NCI-H2107 treated with DMSO at 0.1 percent for 48 hours (cell line): ENCODE data around the gene SNAPC2.
A peak's percentile ranks its signal among the peaks of the same experiment; 100 is the strongest.
"Not testable (repeated sequence)": the region's sequence is repeated elsewhere in the genome, so short reads cannot be mapped to it uniquely, and the experiment has no call there.

Experiments
- DNase-seq: peaks from one replicate; lab custom pipeline; 2025; ENCODE audit not compliant: unreplicated experiment; lab: John Stamatoyannopoulos, UW

SNAPC2 gene

DNA sequence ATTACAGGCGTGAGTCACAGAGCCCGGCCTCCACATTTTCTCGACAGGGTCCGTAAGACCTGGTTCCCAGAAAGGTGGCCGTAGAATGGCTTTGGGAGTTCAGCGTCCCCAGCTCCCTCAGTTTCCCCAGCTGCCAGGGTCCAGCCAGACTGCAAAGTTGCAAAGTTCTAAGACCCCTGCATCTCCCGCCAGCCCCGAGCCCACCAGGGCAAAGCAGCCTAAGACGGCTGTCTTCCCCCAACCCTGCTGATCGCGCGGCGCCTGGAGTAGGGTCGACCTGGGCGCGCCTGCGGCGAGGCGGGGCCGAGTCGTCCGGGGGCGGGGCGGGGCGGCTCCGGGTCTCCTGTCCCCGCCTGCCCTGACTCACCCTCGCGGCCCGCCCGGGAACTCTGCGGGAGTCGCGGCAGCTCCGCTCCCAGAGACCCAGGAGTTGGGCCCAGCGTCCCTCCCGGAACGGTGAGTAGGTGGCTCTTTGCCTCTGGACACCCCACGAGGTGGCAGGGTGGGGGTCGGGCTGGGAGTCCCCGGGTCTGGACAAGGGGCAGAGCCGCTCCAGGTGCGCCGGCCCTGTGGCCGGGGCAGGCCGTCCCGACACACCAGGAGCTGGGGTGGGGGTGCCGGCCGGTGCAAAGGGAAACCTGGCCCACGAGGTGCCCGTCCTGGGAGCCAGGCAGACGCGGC, 31.9 kb upstream of the SNAPC2 start, which contains the start of gene LRRC8E:
Gene LRRC8E (plus strand): TSS at position 366 of the 681 bp plus-strand sequence. CDS start 7,094 bp downstream, outside the sequence.
- no peak for DNase-seq

DNA sequence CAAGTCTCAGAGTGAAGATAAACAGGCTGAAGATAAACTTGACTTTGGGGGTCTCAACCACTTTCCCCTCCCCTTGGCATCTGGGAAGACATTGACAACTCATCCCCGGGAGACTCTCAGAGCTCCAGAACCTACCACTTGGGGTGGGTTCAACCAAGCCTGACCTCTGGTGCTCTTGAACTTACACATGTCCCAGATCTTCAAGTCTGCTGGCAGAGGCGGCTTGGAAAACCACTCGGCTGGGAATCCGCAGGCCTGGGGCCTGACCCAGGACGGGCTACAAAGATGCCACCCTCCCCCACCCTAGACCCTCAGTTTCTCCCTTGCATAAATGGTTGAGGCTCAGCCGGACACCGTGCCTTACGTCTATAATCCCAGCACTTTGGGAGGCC, 31.3 kb upstream of the SNAPC2 start:
- no peak for DNase-seq

DNA sequence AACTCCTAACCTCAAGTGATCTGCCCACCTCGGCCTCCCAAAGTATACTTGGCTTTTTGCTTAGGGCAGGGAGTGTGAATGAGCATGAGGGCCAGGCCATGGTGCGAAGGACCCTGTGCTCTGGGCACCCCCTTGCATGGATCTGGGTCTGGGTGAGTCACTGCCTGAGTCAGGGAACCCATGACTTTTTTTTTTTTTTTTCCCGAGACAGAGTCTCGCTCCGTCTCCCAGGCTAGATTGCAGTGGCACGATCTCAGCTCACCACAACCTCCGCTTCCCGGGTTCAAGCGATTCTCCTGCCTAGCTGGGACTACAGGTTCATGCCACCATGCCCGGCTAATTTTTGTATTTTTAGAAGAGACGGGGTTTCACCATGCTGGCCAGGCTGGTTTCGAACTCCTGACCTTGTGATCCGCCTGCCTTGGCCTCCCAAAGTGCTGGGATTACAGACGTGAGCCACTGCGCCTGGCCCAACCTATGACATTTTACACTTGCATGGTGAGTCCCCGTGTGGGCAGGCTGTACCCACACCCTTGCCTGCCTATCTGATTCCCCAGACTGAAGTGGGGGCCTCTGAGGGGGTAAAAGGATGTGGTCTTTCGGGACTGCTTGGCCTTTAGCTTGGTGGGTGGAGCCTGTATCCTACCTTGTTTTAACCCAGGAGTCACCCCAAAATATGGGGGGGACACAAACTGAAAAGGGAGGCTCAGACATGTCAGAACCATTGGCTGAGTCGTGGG, 26.6 kb upstream of the SNAPC2 start:
- not testable (repeated sequence) for DNase-seq

DNA sequence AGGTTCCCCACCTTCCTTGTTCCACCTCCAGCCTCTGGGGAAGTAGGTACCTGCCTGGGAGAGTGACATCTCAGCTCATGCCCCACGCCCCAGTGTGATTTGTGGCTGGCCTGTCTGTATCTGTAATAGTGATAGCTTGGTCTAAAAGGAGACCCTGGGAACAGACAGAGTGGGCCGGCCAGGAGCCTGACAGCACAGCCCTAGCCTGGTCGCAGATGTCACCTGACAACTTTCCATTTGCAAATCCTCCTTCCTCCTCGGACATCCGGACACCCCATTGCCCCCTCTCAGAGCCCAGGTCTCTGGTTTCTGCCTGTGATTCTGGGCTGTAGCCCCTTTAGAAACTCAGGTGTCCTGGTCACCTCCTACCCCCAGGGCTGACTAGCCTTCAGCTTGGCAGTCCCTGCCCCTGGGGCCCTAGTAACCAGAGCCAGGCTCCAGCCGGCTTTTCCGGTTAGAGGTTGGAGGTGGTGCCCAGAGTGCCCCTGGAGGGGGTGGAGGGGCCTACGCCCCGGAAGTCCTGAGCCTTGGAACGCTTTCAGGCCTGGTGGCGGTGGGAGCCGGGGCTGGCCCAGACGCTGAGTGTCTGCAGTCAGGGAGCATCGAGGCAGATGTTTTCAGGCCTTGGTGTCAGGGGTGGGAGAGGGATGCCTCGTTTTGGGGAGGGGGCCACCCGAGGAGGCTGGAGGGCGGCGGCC, 25.4 kb upstream of the SNAPC2 start:
- DNase-seq = no peak

DNA sequence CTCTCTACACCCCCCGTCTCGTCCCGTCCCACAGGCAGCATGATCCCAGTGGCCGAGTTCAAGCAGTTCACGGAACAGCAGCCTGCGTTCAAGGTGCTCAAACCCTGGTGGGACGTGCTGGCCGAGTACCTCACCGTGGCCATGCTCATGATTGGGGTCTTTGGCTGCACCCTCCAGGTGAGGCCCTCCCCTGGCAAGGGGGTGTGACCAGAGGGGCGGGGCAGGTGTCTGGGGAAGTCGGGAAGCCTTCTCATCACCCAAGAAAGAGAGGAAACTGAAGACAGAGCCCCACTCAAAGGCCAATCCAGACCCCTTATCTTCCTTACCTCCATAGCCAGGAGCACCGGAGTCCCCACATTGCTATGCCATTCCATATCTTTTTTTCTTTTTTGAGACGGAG, 24.6 kb upstream of the SNAPC2 start:
- DNase-seq = no peak

DNA sequence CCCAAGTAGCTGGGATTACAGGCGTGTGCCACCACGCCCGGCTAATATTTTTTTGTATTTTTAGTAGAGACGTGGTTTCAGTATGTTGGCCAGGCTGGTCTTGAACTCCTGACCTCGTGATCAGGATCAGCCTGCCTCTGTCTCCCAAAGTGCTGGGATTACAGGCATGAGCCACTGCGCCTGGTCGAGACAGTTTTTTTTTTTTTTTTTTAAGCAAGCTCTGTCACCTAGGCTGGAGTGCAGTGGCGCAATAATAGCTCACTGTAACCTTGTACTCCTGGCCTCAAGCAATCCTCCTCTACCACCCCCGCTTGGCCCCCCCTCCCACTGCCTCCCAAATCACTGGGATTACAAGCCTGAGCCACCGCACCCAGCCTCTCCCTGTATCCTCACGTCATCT, 22.8 kb upstream of the SNAPC2 start:
- DNase-seq = no peak

DNA sequence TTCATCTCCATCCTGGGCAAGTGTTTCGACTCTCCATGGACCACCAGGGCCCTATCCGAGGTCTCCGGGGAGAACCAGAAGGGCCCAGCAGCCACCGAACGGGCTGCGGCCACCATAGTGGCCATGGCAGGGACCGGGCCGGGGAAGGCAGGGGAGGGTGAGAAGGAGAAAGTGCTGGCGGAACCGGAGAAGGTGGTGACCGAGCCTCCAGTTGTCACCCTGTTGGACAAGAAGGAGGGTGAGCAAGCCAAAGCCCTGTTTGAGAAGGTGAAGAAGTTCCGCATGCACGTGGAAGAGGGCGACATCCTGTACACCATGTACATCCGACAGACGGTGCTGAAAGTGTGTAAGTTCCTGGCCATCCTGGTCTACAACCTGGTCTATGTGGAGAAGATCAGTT, 21.2 kb upstream of the SNAPC2 start:
- no peak for DNase-seq

DNA sequence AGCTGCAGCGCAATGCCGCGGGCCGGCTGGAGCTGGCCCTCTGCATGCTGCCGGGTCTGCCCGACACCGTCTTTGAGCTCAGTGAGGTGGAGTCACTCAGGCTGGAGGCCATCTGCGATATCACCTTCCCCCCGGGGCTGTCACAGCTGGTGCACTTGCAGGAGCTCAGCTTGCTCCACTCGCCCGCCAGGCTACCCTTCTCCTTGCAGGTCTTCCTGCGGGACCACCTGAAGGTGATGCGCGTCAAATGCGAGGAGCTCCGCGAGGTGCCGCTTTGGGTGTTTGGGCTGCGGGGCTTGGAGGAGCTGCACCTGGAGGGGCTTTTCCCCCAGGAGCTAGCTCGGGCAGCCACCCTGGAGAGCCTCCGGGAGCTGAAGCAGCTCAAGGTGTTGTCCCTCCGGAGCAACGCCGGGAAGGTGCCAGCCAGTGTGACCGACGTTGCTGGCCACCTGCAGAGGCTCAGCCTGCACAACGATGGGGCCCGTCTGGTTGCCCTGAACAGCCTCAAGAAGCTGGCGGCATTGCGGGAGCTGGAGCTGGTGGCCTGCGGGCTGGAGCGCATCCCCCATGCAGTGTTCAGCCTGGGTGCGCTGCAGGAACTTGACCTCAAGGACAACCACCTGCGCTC, 20.3 kb upstream of the SNAPC2 start:
- DNase-seq = no peak

DNA sequence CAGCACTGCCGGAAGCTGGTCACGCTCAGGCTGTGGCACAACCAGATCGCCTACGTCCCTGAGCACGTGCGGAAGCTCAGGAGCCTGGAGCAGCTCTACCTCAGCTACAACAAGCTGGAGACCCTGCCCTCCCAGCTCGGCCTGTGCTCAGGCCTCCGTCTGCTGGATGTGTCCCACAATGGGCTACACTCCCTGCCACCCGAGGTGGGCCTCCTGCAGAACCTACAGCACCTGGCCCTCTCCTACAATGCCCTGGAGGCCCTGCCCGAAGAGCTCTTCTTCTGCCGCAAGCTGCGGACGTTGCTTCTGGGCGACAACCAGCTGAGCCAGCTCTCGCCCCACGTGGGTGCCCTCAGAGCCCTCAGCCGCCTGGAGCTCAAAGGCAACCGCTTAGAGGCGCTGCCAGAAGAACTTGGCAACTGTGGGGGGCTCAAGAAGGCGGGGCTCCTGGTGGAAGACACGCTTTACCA, 19.7 kb upstream of the SNAPC2 start:
- DNase-seq = no peak

DNA sequence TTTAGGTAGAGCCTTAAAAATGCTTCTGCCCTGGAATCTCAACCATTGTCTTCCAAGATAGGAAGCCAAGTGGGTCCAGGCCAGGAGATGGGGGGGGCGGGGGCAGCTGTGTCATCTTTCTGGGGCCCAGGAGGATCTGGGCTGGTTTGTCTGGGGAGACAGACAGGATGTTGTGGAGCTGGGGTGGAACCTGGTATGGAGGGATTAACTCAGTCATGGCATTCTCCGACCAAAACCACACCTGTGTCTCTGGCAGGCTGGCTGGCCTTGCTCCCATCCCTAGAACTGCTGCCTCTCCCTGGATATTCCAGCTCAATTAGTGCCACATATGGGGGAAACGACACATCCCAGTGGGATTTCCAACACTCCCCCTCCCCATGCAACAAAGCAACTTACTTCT, 19.2 kb upstream of the SNAPC2 start:
- no peak for DNase-seq

DNA sequence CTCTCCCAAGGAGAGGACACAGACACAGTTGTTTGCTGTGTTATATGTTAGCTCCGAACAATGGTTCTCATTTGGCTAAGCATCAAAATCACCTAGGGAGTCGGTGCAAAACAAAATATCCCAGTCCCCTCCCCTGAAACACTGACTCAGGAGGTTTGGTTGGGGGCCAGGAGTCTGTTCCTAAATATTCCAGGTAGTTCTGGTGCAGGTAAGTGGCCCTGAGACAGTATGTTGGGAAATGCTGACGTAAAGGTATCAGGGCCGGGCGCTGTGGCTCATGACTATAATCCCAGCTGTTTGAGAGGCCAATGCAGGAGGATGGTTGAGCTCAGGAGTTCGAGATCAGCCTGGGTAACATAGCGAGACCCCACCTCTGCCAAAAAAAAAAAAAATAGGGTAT, 18.8 kb upstream of the SNAPC2 start:
- DNase-seq = no peak

DNA sequence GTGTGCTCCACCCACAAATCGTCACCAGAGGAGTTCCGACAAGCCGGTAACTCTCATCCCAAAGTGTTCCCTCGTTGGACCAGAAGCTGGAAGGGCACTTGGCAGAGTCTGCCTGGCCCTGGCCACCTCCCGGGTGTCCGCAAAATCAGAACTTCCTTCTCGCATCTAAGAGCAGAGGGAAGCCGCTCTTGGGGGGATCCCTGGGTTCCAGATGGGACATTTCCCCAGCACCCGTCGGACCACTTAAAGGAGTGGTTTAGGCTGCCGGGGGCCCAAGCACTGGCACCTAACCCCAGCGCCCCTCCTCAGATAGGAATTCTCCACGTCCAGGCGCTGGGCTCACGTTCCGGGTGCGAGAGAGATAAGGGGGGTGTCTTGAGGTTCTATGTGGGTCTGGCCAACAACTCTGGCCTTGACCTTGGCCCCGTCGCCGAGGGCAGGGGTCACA, 17.3 kb upstream of the SNAPC2 start:
- no peak for DNase-seq

DNA sequence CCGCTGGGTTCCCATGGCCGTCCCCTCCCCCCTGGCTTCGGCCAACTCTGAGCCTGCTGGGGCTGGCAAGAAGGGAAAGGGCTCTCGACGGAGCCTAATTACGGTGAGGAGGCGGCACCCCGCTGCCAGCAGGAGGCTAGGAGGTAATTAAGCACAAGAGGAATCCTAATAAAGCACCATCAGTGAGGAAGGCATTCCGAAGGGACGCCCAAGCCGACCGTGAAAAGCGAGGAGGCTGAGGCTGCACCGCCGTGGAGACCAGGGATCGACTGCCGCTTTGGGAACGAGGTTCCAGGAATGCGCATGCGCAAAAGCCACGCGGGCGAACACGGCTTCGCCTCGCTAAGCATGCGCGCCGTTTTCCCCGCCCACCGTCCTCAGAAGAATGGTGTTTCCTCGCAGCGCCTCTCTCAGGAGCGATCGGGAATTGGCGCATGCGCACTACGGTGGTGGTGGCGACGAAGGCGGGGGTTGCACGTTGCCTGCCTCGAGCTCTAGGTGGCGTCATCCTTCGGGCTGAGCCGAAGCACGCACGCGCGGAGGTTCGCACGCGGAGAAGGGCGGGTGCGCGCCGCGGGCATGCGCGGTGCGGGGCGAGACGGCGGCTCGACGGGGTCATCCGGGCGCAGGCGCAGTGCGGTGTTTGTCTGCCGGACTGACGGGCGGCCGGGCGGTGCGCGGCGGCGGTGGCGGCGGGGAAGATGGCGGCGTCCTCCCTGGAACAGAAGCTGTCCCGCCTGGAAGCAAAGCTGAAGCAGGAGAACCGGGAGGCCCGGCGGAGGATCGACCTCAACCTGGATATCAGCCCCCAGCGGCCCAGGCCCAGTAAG, 16.7 kb upstream of the SNAPC2 start, which contains the start of gene MAP2K7:
Gene MAP2K7 (plus strand): TSS at position 634 of the 830 bp plus-strand sequence. CDS start 68 bp downstream, at position 702.
- DNase-seq = peak; percentile 98

DNA sequence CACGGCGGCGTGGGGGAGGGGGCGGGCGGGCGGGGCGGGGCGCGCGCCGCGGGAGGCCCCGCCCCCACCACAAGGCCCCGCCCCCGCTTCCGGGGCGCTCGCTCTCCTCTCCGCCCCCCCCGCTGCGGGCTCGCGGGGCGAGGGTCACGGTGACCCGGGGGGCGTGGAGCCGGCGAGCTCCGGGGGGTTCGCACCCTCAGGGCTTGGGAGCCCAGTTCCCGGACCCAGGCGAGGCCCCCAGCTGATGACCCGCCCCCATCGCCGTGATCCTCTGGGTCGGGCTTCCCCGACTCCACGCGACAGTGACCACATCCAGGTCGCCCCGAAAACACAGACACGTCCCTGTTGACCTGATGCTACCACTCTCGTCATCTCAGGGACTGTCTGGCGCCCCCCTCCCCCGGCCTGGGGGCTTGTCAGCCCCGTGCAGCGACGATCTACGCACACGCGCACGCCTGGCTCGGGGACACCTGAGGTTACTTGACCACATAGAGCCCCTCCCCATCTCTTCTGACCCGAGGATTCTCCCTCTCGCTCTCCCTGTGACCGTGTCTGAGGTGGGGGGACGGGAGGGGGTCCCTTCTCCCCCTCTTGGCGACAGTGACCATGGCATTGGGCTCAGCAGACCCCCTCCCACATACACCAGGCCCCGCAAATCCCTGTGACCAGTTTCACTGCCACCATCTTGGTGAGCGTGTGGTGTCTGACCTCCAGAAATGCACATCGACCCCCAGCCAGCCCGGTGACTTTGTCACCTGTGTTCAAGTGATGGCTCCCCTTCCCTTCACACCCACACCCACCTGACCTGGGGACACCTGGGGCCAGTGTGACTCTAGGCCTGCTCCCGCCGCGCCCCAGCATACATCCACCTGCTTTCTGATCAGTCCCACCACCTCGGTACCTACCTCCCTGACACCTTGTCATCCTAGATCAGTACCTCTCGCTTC, 15.8 kb upstream of the SNAPC2 start:
- DNase-seq = no peak

DNA sequence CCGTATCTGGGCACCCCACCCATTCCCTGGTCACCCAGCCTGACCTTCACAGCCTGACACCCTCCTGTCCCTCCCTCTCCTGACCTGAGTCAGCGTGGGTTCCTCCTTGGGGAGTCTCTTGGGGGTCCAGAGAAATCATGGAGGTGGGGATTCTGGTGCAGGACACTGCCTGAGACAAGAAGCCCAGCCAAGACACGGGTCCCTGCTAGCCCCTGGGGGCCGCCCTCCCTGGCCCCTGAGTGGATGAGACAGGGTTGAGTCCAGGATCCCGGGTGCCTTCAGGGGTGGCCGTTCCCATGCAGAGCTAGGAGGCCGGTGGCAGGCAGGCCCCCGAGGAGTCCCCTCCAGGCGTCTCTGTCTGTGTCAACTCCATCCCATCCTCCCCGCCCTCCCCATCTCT, 14.9 kb upstream of the SNAPC2 start:
- no peak for DNase-seq

DNA sequence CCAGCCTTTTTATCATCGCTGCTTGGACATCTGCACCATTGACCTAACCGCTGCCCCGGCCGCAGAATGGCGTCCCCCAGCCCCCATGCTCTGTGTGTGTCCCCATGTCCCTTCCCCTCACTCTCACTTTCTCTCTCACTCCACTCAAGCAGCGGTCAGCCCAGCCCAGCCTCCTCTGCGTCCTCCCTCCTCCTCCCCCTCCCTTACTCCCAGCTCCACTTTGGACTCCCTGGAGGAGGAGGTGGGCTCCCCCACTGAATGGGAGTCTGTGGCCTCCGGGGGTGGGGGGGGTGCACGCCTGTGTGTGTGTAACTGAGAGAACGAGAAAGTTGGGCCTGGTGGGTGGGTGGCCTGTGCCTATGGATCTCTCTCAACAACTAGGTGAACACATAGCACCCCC, 14.3 kb upstream of the SNAPC2 start:
- no peak for DNase-seq

DNA sequence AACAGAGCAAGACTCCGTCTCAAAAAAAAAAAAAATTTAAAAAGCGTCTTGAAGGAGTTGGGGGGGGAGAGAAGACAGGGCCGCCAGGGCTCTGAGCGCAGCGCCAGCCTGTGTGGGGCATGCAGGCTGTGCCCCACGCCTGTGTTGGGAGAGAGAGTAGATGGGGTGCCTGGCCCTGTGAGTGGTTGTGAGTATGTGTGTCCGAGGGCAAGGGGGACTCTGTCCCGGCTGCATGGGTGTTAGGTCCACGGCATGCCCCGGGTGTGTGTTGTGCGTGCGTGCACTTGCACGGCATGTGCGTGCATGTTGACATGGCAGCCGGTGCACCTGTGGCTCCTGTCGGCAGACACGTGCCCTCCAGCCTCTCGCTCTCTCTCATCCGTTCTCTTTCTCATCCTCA, 13.0 kb upstream of the SNAPC2 start:
- DNase-seq = no peak

DNA sequence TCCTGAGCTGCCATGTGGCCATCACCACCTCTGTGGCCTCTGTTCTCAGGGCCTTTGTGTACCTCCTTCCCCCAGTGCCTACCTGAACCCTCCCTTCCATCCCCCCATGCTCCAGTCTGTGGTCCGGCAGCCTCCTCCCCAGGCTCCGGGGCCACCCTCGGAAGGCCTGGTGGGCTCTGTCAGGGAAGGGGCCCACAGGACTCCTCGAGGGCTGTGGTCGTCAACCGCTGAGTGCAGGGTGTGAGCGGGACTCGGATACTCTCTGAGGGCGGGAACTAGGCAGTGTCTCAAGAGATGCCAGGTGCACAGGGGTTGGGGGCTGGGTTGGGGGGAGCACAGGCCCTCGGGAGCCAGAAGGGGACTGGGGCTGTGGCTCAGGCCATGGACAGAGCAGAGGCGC, 12.6 kb upstream of the SNAPC2 start:
- no peak for DNase-seq

DNA sequence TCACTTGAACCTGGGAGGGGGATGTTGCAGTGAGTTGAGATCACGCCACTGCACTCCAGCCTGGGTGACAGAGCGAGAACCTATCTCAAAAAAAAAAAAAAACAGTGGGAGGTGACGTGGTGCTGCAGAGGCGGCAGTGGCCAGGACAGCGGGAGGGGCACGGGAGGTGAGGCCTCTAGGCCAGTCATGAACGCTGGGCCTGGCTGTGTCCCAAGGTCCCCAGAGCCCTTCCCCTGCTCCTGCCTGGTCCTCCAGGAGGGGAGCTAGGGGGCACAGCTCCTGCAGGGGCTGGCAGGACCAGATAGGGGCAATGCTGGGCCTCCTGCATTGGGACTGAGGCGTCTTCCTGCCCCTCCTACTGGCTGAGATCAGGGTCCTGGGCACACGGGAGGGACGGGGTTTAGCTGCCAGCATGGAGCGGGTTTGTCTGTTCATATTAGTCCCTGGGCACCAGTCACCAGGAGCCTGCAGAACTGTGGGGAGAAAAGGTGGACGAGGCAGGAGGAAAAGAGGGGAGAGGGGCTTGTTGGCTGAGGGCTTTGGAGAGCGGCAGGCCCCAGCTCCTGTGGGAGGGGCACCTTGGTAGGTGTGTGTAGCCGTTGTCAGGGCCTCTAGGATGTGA, 11.9 kb upstream of the SNAPC2 start:
- no peak for DNase-seq
